Skin of body (tissue), 2 donors: ENCODE measurements around the gene ANKRD60. TPM values are rescaled to one million over a fixed set of nuclear protein-coding genes. Genes with fewer than 3 reads are reported as not detected.

ENCODE experiments used
- DNase-seq: peaks from one replicate; lab custom pipeline; 2025; lab: John Stamatoyannopoulos, UW
- total RNA-seq: library from RNA; depleted of rRNA; stranded (reverse); fragments of >200 nt; gene quantifications from one replicate; pipeline ENCODE4 v1.2.3, GENCODE V29; 2014

ANKRD60 gene
- total RNA-seq, 1 donor from 2014 or later, result not detected

GRCh38 chr20:58223358-58223941 lies 5.0 kb downstream of the ANKRD60 start:
- DNase-seq, result no peak

- no peak for DNase-seq
Measured at GRCh38 chr20:58222446-58222845, 6.0 kb downstream of the ANKRD60 start.

GRCh38 chr20:58219342-58219700 lies 9.1 kb downstream of the ANKRD60 start:
- peak; percentile 21 for DNase-seq

- DNase-seq, result no peak
Measured at GRCh38 chr20:58218665-58219341, 9.7 kb downstream of the ANKRD60 start.

GRCh38 chr20:58216334-58216733 lies 12.1 kb downstream of the ANKRD60 start:
- DNase-seq, result no peak

- no peak for DNase-seq
Measured at GRCh38 chr20:58215116-58215515, 13.3 kb downstream of the ANKRD60 start.

- no peak for DNase-seq
Measured at GRCh38 chr20:58214310-58214709, 14.1 kb downstream of the ANKRD60 start.

- DNase-seq, result no peak
Measured at GRCh38 chr20:58213716-58214115, 14.7 kb downstream of the ANKRD60 start.

- DNase-seq, result peak; percentile 25
Measured at GRCh38 chr20:58213121-58213520, 15.3 kb downstream of the ANKRD60 start.

GRCh38 chr20:58212636-58213035 lies 15.8 kb downstream of the ANKRD60 start:
- no peak for DNase-seq

- DNase-seq, result no peak
Measured at GRCh38 chr20:58210398-58210747, 18.1 kb downstream of the ANKRD60 start.

- DNase-seq, result peak; percentile 79
Measured at GRCh38 chr20:58209652-58210397, 18.6 kb downstream of the ANKRD60 start.

- no peak for DNase-seq
Measured at GRCh38 chr20:58208944-58209343, 19.5 kb downstream of the ANKRD60 start.

GRCh38 chr20:58205850-58206249 lies 22.6 kb downstream of the ANKRD60 start:
- no peak for DNase-seq

GRCh38 chr20:58202044-58202443 lies 26.4 kb downstream of the ANKRD60 start:
- DNase-seq, result no peak

GRCh38 chr20:58201616-58202015 lies 26.8 kb downstream of the ANKRD60 start:
- no peak for DNase-seq

GRCh38 chr20:58199469-58199868 lies 29.0 kb downstream of the ANKRD60 start:
- no peak for DNase-seq

- no peak for DNase-seq
Measured at GRCh38 chr20:58198901-58199355, 29.5 kb downstream of the ANKRD60 start.

GRCh38 chr20:58198384-58198783 lies 30.1 kb downstream of the ANKRD60 start:
- DNase-seq, result no peak

GRCh38 chr20:58197185-58197469 lies 31.3 kb downstream of the ANKRD60 start:
- DNase-seq, result no peak

GRCh38 chr20:58196402-58197184 lies 31.9 kb downstream of the ANKRD60 start:
- no peak for DNase-seq

- no peak for DNase-seq
Measured at GRCh38 chr20:58195047-58195446, 33.4 kb downstream of the ANKRD60 start.
